ENCODE data around the gene YEATS4. TPM values are rescaled to one million over a fixed set of nuclear protein-coding genes. Genes with fewer than 3 reads are reported as not detected.
A peak's percentile ranks its signal among the peaks of the same experiment; 100 is the strongest.

Gene YEATS4
- total RNA-seq, 1 donor = 20.3 TPM

DNA sequence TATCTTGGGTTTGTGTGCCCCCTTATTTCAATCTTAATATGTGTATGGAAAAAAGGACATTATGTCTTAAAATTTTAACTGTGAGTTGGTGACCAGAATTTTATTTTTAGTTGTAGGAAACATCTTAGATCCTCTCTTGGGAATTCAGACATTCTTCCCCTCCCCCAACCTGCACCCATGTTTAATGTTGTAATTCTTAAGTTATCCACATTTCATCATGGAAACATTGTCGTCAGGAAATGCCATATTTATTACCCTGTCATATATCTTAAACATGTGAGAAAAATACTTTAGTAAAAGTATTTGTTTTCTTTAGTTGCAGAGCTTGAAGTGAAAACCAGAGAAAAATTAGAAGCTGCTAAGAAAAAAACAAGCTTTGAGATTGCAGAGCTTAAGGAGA, 30.3 kb downstream of the YEATS4 start:
- peak overlapping the region; percentile 5 for H3K4me2 ChIP-seq (ENCODE audit: insufficient read depth, low read length)
- TF ChIP-seq, protein P1, sequence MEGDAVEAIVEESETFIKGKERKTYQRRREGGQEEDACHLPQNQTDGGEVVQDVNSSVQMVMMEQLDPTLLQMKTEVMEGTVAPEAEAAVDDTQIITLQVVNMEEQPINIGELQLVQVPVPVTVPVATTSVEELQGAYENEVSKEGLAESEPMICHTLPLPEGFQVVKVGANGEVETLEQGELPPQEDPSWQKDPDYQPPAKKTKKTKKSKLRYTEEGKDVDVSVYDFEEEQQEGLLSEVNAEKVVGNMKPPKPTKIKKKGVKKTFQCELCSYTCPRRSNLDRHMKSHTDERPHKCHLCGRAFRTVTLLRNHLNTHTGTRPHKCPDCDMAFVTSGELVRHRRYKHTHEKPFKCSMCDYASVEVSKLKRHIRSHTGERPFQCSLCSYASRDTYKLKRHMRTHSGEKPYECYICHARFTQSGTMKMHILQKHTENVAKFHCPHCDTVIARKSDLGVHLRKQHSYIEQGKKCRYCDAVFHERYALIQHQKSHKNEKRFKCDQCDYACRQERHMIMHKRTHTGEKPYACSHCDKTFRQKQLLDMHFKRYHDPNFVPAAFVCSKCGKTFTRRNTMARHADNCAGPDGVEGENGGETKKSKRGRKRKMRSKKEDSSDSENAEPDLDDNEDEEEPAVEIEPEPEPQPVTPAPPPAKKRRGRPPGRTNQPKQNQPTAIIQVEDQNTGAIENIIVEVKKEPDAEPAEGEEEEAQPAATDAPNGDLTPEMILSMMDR (IDR thresholded peaks at IDR 0.05; ENCODE audit: extremely low read depth, low read depth, low read length) = no peak
- H2AFZ ChIP-seq (ENCODE audit: low read length) = no peak overlapping the region
- no peaks in the 10 kb centered on the region for H3K27me3 ChIP-seq (ENCODE audit: insufficient read depth, low read length)
- H3K4me1 ChIP-seq (ENCODE audit: insufficient read depth, low read length) = peaks cover 9% of the 10 kb centered on the region
- no peak overlapping the region for H3K4me3 ChIP-seq (ENCODE audit: insufficient read depth, low read length)
- H3K36me3 ChIP-seq (ENCODE audit: insufficient read depth, low read length) = no peaks in the 10 kb centered on the region
- no peaks in the 10 kb centered on the region for H3K79me2 ChIP-seq (ENCODE audit: insufficient read depth, low read length)
- H3K9me3 ChIP-seq (ENCODE audit: low read depth, low read length) = no peaks in the 10 kb centered on the region
- no peak for DNase-seq (ENCODE audit: insufficient read length, low spot score, missing footprints)
- H4K20me1 ChIP-seq (ENCODE audit: insufficient read depth, low read length) = no peaks in the 10 kb centered on the region
- peak overlapping the region; percentile 37 for H3K27ac ChIP-seq (ENCODE audit: low read depth, low read length)

DNA sequence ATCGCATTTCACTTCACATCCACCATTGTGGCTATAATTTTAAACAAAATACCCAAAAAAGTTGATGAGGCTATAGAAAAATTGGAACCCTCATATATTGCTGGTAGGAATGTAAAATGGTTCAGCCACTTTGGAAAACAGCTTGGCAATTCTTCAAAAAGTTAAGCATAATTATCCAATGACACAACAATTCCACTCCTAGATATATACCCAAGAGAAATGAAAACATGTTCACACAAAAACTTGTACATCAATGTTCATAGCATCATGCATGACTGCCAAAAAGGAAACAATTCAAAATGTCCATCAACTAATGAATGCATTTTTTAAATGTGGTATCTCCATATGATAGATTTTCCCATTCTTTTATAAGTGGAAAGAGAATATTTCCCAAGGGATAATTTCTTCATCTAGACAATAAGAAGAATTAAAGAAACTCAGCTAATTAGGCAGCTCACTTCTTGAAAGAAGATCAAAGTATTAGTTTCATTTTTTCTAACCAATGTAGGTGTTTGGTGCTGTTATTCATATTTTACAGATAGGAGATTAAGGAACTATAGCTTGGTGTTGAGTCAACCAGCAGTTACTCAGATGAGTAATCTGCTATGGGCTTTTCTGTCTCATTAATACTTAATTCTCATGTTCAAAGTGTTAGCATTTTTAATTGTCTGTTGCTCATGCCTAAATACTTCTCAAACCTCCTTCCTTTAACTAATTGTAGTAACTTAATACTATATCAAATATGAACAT, 32.8 kb downstream of the YEATS4 start:
- Histone ChIP-seq H3K27ac (ENCODE audit: low read depth, low read length) (no peak overlapping the region), H3K4me1 (ENCODE audit: insufficient read depth, low read length) (peaks cover 20% of the 10 kb centered on the region), H3K27me3 (ENCODE audit: insufficient read depth, low read length) (no peaks in the 10 kb centered on the region), H3K36me3 (ENCODE audit: insufficient read depth, low read length) (no peaks in the 10 kb centered on the region), H3K4me2 (ENCODE audit: insufficient read depth, low read length) (no peak overlapping the region), H2AFZ (ENCODE audit: low read length) (no peak overlapping the region), H4K20me1 (ENCODE audit: insufficient read depth, low read length) (no peaks in the 10 kb centered on the region), H3K4me3 (ENCODE audit: insufficient read depth, low read length) (no peak overlapping the region), H3K79me2 (ENCODE audit: insufficient read depth, low read length) (no peaks in the 10 kb centered on the region), H3K9me3 (ENCODE audit: low read depth, low read length) (peaks cover 4% of the 10 kb centered on the region)
- TF ChIP-seq, protein P1 (IDR thresholded peaks at IDR 0.05; ENCODE audit: extremely low read depth, low read depth, low read length) = no peak
- DNase-seq (ENCODE audit: insufficient read length, low spot score, missing footprints) = no peak

DNA sequence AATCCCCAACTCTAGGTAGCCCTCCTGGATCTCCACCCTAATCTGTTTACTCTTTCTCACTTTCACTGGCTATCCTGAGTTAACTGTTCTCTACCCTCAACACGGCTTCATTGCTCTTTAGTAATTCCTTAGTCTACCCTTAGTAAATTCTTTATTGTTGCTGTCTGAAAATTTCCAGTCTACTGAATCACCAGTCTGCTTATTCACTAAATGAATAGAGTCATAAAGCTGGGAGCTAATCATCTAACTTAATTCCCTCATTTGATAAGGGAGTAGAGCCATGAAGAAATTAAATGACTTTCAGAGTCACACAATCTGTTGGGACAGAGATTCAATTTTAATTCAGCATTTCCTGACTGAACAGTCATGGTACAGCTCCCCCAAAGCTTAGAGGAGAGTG, 36.5 kb downstream of the YEATS4 start:
- Histone ChIP-seq H3K9me3 (ENCODE audit: low read depth, low read length) (peaks cover 4% of the 10 kb centered on the region), H3K27ac (ENCODE audit: low read depth, low read length) (peak overlapping the region; percentile 49), H3K27me3 (ENCODE audit: insufficient read depth, low read length) (no peaks in the 10 kb centered on the region), H3K4me3 (ENCODE audit: insufficient read depth, low read length) (no peak overlapping the region), H2AFZ (ENCODE audit: low read length) (peak overlapping the region; percentile 13), H3K36me3 (ENCODE audit: insufficient read depth, low read length) (no peaks in the 10 kb centered on the region), H3K4me1 (ENCODE audit: insufficient read depth, low read length) (peaks cover 21% of the 10 kb centered on the region), H3K4me2 (ENCODE audit: insufficient read depth, low read length) (no peak overlapping the region), H4K20me1 (ENCODE audit: insufficient read depth, low read length) (no peaks in the 10 kb centered on the region), H3K79me2 (ENCODE audit: insufficient read depth, low read length) (no peaks in the 10 kb centered on the region)
- TF ChIP-seq, protein P1 (IDR thresholded peaks at IDR 0.05; ENCODE audit: extremely low read depth, low read depth, low read length) = no peak
- peak; percentile 19 for DNase-seq (ENCODE audit: insufficient read length, low spot score, missing footprints)

DNA sequence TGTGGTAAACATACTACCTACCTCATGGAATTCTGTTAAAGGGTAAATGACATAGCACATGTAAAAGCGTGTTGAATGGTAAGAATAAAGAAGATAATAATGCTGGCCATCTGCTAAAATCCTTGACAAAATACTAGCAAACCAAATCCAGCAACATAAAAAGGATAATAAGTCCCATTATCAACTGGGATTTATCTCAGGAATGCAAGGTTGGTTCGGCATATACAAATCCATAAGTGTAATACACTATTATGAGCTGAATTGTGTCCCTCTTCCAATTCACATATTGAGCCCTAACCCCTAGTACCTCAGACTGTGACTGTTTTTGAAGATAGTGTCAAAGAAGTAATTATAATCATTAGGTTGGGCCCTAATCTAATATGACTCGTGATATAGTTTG, 37.4 kb downstream of the YEATS4 start:
- Histone ChIP-seq H3K4me3 (ENCODE audit: insufficient read depth, low read length) (no peak overlapping the region), H3K4me2 (ENCODE audit: insufficient read depth, low read length) (no peak overlapping the region), H4K20me1 (ENCODE audit: insufficient read depth, low read length) (no peaks in the 10 kb centered on the region), H3K36me3 (ENCODE audit: insufficient read depth, low read length) (no peaks in the 10 kb centered on the region), H3K27ac (ENCODE audit: low read depth, low read length) (peak overlapping the region; percentile 81), H3K9me3 (ENCODE audit: low read depth, low read length) (peaks cover 4% of the 10 kb centered on the region), H2AFZ (ENCODE audit: low read length) (no peak overlapping the region), H3K4me1 (ENCODE audit: insufficient read depth, low read length) (peaks cover 27% of the 10 kb centered on the region), H3K79me2 (ENCODE audit: insufficient read depth, low read length) (no peaks in the 10 kb centered on the region), H3K27me3 (ENCODE audit: insufficient read depth, low read length) (no peaks in the 10 kb centered on the region)
- TF ChIP-seq, protein P1 (IDR thresholded peaks at IDR 0.05; ENCODE audit: extremely low read depth, low read depth, low read length) = no peak
- no peak for DNase-seq (ENCODE audit: insufficient read length, low spot score, missing footprints)
